ENCODE data around the gene AKAP8L. TPM values are rescaled to one million over a fixed set of nuclear protein-coding genes. Genes with fewer than 3 reads are reported as not detected.
A peak's percentile ranks its signal among the peaks of the same experiment; 100 is the strongest.

Gene AKAP8L
- total and polyA plus RNA-seq, 4 donors: 16.4 to 67.1 (median 42.9) TPM

- Histone ChIP-seq H3K4me3 (ENCODE audit: low read depth in 1 of 3, low read length in 3 of 3) (no peak overlapping the region), H3K27ac (ENCODE audit: low read depth in 1 of 2, low read length in 2 of 2) (no peak overlapping the region), H3K4me1 (ENCODE audit: control insufficient read depth in 4 of 4, insufficient read depth in 4 of 4, low read length in 3 of 4) (peaks cover 14 to 47% (median 37%) of the 10 kb centered on the region in 4 donors), H3K9me3 (ENCODE audit: control insufficient read depth in 4 of 4, low read length in 3 of 4) (no peaks in the 10 kb centered on the region), H3K27me3 (ENCODE audit: control insufficient read depth in 4 of 4, insufficient read depth in 4 of 4, low read length in 3 of 4) (no peaks in the 10 kb centered on the region), H3K9ac (ENCODE audit: low read depth in 1 of 2, low read length in 2 of 2) (no peak overlapping the region), H3K36me3 (ENCODE audit: control insufficient read depth in 4 of 4, insufficient read depth in 3 of 4, low read depth in 1 of 4, low read length in 3 of 4) (peaks cover 8 to 41% (median 14%) of the 10 kb centered on the region in 4 donors)
- TF ChIP-seq HNF4G (IDR thresholded peaks at IDR 0.05) (no peak), YY1 (IDR thresholded peaks at IDR 0.05) (no peak), CTCF (IDR thresholded peaks at IDR 0.05; ENCODE audit: low read depth, low read length, missing input control) (no peak), JUND (IDR thresholded peaks at IDR 0.05) (no peak), RAD21 (IDR thresholded peaks at IDR 0.05) (no peak), FOXA2 (IDR thresholded peaks at IDR 0.05) (no peak), EGR1 (IDR thresholded peaks at IDR 0.05; ENCODE audit: low read depth in 2 of 2) (no peak), ZBTB33 (IDR thresholded peaks at IDR 0.05) (no peak)
- TF ChIP-seq, protein P1, sequence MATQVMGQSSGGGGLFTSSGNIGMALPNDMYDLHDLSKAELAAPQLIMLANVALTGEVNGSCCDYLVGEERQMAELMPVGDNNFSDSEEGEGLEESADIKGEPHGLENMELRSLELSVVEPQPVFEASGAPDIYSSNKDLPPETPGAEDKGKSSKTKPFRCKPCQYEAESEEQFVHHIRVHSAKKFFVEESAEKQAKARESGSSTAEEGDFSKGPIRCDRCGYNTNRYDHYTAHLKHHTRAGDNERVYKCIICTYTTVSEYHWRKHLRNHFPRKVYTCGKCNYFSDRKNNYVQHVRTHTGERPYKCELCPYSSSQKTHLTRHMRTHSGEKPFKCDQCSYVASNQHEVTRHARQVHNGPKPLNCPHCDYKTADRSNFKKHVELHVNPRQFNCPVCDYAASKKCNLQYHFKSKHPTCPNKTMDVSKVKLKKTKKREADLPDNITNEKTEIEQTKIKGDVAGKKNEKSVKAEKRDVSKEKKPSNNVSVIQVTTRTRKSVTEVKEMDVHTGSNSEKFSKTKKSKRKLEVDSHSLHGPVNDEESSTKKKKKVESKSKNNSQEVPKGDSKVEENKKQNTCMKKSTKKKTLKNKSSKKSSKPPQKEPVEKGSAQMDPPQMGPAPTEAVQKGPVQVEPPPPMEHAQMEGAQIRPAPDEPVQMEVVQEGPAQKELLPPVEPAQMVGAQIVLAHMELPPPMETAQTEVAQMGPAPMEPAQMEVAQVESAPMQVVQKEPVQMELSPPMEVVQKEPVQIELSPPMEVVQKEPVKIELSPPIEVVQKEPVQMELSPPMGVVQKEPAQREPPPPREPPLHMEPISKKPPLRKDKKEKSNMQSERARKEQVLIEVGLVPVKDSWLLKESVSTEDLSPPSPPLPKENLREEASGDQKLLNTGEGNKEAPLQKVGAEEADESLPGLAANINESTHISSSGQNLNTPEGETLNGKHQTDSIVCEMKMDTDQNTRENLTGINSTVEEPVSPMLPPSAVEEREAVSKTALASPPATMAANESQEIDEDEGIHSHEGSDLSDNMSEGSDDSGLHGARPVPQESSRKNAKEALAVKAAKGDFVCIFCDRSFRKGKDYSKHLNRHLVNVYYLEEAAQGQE (IDR thresholded peaks at IDR 0.05): no peak
- WGBS: 99% methylated on average over 6 of the region's 6 CpGs
- DNase-seq (ENCODE audit: low spot score): no peak
These were observed 4.3 kb upstream of the AKAP8L start for GRCh38 chr19:15423130-15423529.

GRCh38 chr19:15422296-15423075 lies 3.7 kb upstream of the AKAP8L start:
- Histone ChIP-seq H3K4me1 (ENCODE audit: control insufficient read depth in 4 of 4, insufficient read depth in 4 of 4, low read length in 3 of 4) (peaks cover 14 to 49% (median 39%) of the 10 kb centered on the region in 4 donors), H3K27me3 (ENCODE audit: control insufficient read depth in 4 of 4, insufficient read depth in 4 of 4, low read length in 3 of 4) (no peaks in the 10 kb centered on the region), H3K4me3 (ENCODE audit: low read depth in 1 of 3, low read length in 3 of 3) (no peak overlapping the region), H3K9ac (ENCODE audit: low read depth in 1 of 2, low read length in 2 of 2) (no peak overlapping the region), H3K9me3 (ENCODE audit: control insufficient read depth in 4 of 4, low read length in 3 of 4) (no peaks in the 10 kb centered on the region), H3K27ac (ENCODE audit: low read depth in 1 of 2, low read length in 2 of 2) (peak overlapping the region; percentile 59 to 73), H3K36me3 (ENCODE audit: control insufficient read depth in 4 of 4, insufficient read depth in 3 of 4, low read depth in 1 of 4, low read length in 3 of 4) (peaks cover 8 to 35% (median 14%) of the 10 kb centered on the region in 4 donors)
- no peak for DNase-seq (ENCODE audit: low spot score)
- WGBS: 92% methylated on average over 22 of the region's 22 CpGs
- TF ChIP-seq GABPA (IDR thresholded peaks at IDR 0.05 in 1 of 2, conservative IDR thresholded peaks at IDR 0.05 in 1 of 2): no peak
- TF ChIP-seq, protein P1 (IDR thresholded peaks at IDR 0.05): no peak
- TF ChIP-seq CTCF (IDR thresholded peaks at IDR 0.05; ENCODE audit: low read depth, low read length, missing input control): no peak
- TF ChIP-seq RAD21 (IDR thresholded peaks at IDR 0.05): no peak
- TF ChIP-seq YY1 (IDR thresholded peaks at IDR 0.05): no peak
- TF ChIP-seq SP1 (IDR thresholded peaks at IDR 0.05): no peak
- TF ChIP-seq TAF1 (conservative IDR thresholded peaks at IDR 0.05): no peak
- TF ChIP-seq FOXA2 (IDR thresholded peaks at IDR 0.05): no peak
- no peak for TF ChIP-seq RXRA (IDR thresholded peaks at IDR 0.05)
- TF ChIP-seq ZBTB33 (IDR thresholded peaks at IDR 0.05): no peak
- no peak for TF ChIP-seq HNF4G (IDR thresholded peaks at IDR 0.05)
- no peak for TF ChIP-seq EGR1 (IDR thresholded peaks at IDR 0.05; ENCODE audit: low read depth in 2 of 2)
